ENCODE results near the gene TMC8. TPM values are rescaled to one million over a fixed set of nuclear protein-coding genes. Genes with fewer than 3 reads are reported as not detected.
A peak's percentile ranks its signal among the peaks of the same experiment; 100 is the strongest.

TMC8 gene
- total RNA-seq, 2 donors from 2014 or later: 126 to 250 TPM

DNA sequence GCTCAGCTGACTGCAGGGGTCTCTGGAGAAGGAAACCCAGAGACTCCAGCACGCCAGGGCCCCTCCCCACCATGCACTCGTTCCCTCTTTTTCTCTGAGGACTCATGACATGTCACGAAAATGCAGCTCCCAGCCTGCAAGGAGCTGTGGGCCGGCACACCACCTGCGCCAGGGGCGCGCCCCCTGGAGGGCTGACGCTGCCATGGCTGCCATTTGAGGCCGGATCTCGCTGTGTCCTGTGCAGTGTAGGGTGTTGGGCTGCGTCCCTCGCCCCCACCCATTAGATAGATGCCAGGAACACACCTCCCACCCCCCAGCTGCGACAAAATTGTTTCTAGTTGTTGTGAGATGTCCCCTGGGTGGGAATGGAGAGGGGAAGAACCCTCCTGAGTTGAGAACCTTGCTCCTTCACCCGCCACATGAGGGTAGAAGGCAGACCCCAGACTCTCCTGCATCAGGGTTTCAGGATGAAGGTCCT lies 46.0 kb downstream of the TMC8 start:
- no peaks in the 10 kb centered on the region for H3K27me3 Mint-ChIP-seq

GRCh38 chr17:78179372-78179771 lies 48.8 kb downstream of the TMC8 start:
- H3K36me3 Mint-ChIP-seq (ENCODE audit: low read depth): peaks cover 87% of the 10 kb centered on the region
- H3K4me1 Mint-ChIP-seq: peaks cover 9% of the 10 kb centered on the region
- H3K27ac Mint-ChIP-seq: no peak overlapping the region
- no peak overlapping the region for H3K4me3 Mint-ChIP-seq
- no peaks in the 10 kb centered on the region for H3K27me3 Mint-ChIP-seq
- no peak for ATAC-seq (replicated peaks)
- H3K9me3 Mint-ChIP-seq: no peaks in the 10 kb centered on the region

More for the DNA sequence above, 46.0 kb downstream of the TMC8 start:
- peak; percentile 71 for ATAC-seq (replicated peaks)
- peaks cover 87% of the 10 kb centered on the region for H3K36me3 Mint-ChIP-seq (ENCODE audit: low read depth)
- no peaks in the 10 kb centered on the region for H3K9me3 Mint-ChIP-seq
- no peak overlapping the region for H3K27ac Mint-ChIP-seq
- H3K4me3 Mint-ChIP-seq: no peak overlapping the region
- peaks cover 32% of the 10 kb centered on the region for H3K4me1 Mint-ChIP-seq

GRCh38 chr17:78180083-78180482 lies 49.5 kb downstream of the TMC8 start:
- Mint-ChIP-seq H3K27ac (no peak overlapping the region), H3K4me3 (peak overlapping the region; percentile 20), H3K27me3 (no peaks in the 10 kb centered on the region), H3K4me1 (peaks cover 16% of the 10 kb centered on the region), H3K36me3 (ENCODE audit: low read depth) (peaks cover 87% of the 10 kb centered on the region), H3K9me3 (no peaks in the 10 kb centered on the region)
- no peak for ATAC-seq (replicated peaks)

DNA sequence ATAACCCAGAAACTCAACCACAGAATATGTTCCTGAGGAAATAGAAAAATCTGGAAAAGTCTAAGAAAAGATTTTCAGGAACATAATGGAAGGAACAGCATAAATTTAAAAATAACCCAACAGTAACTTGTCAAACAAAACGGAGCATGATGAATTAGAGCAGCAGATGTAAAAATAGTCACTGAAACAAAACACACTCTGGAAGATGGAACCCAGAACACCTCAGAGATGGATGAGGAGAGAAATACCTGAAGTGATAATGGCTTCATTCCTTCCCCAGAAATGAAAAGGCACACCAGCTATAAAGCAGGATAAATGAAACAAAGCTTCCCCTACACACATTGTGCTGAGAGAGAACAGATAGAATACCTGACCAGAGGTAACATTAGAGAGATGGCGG lies 49.9 kb downstream of the TMC8 start:
- Mint-ChIP-seq H3K4me3 (peak overlapping the region; percentile 20), H3K27me3 (no peaks in the 10 kb centered on the region), H3K4me1 (peaks cover 18% of the 10 kb centered on the region), H3K9me3 (no peaks in the 10 kb centered on the region), H3K27ac (no peak overlapping the region), H3K36me3 (ENCODE audit: low read depth) (peaks cover 87% of the 10 kb centered on the region)
- ATAC-seq (replicated peaks): no peak

DNA sequence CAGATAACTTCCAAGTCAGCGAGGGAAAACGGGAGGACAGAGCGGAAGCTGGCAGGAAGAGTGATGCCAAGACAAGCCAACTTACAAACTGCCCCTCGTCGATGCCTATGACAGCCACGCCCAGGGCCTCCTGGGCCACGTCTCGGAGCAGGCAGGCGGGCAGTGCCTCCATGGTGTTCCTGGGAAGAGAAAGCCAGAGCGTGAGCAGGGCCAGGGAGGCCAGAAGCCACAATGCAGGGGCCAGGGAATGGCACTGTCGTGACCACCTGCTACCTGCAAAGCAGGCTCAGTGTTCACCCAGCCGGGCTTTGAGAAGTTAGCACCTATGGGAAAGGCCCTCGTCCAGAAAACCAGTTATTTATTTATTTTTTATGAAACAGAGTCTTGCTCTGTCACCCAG lies 51.9 kb downstream of the TMC8 start:
- Mint-ChIP-seq H3K27me3 (no peaks in the 10 kb centered on the region), H3K4me3 (no peak overlapping the region), H3K36me3 (ENCODE audit: low read depth) (peaks cover 73% of the 10 kb centered on the region), H3K4me1 (peaks cover 18% of the 10 kb centered on the region), H3K27ac (no peak overlapping the region), H3K9me3 (no peaks in the 10 kb centered on the region)
- ATAC-seq (replicated peaks): no peak

DNA sequence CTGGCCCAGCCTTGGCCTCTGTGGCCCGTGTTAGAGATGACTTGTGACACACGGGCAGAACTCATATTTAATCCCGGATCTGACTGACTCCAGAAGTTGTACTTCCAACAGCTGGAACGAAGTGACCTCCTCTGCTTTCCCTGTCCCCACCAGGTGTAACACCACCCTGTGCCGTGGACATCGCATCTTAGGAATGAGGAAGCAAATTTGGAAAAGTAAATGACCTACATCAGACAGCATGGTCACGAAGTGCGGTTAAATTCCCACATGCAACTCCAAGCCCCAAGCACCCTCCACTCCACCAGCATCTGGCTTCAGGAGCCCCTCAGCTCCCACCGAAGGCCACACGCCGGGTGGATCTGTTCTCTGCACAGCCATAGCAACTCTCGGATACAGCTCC lies 53.3 kb downstream of the TMC8 start:
- no peaks in the 10 kb centered on the region for H3K9me3 Mint-ChIP-seq

DNA sequence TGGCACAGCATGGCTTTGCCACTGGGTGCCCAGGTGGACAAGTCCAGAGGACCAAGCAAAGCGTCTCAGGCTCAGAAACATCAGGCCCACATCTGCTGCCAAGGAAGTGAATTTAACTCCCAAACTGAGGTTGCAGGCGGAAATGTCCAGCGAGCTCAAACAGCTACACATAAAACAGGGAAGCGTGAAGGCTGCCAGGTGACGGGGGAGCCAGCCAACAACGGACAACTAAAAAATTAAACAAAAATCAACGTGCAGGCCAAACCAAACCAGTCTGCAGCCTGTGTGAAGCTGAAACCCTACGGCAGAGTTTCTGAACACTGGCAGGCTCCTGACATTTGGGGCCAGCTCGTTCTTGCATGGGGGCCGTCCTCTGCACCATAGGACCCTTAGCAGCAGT lies 53.8 kb downstream of the TMC8 start:
- Mint-ChIP-seq H3K27me3 (no peaks in the 10 kb centered on the region), H3K9me3 (no peaks in the 10 kb centered on the region), H3K27ac (no peak overlapping the region), H3K4me3 (peak overlapping the region; percentile 73), H3K36me3 (ENCODE audit: low read depth) (peaks cover 62% of the 10 kb centered on the region), H3K4me1 (peaks cover 18% of the 10 kb centered on the region)
- no peak for ATAC-seq (replicated peaks)

More for the DNA sequence above, 53.3 kb downstream of the TMC8 start:
- Mint-ChIP-seq H3K4me1 (peaks cover 18% of the 10 kb centered on the region), H3K27ac (no peak overlapping the region), H3K4me3 (peak overlapping the region; percentile 73), H3K27me3 (no peaks in the 10 kb centered on the region), H3K36me3 (ENCODE audit: low read depth) (peaks cover 66% of the 10 kb centered on the region)
- ATAC-seq (replicated peaks): no peak

DNA sequence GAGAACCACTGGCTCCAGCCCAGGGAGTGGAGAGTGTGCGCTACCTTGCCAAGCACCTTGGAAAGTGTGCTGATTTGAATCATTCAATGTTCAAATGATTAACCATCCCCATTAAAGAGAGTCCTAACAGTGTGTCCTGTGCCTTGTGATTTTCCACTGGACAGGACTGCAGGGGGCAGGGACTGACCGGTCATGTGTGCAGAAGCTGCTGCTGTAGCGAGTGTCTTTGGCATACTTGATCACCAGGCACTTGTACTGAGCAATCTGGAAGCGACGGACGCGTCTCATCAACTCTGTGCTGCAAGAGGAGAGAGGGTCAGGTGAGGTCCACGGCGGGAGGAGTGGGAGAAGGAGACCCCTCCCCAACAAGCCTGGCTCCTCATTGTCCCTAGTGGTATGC lies 54.3 kb downstream of the TMC8 start:
- H3K27me3 Mint-ChIP-seq: no peaks in the 10 kb centered on the region
- H3K27ac Mint-ChIP-seq: peak overlapping the region; percentile 44
- H3K4me3 Mint-ChIP-seq: peak overlapping the region; percentile 73
- H3K9me3 Mint-ChIP-seq: no peaks in the 10 kb centered on the region
- H3K36me3 Mint-ChIP-seq (ENCODE audit: low read depth): peaks cover 56% of the 10 kb centered on the region
- H3K4me1 Mint-ChIP-seq: peaks cover 18% of the 10 kb centered on the region
- ATAC-seq (replicated peaks): no peak

DNA sequence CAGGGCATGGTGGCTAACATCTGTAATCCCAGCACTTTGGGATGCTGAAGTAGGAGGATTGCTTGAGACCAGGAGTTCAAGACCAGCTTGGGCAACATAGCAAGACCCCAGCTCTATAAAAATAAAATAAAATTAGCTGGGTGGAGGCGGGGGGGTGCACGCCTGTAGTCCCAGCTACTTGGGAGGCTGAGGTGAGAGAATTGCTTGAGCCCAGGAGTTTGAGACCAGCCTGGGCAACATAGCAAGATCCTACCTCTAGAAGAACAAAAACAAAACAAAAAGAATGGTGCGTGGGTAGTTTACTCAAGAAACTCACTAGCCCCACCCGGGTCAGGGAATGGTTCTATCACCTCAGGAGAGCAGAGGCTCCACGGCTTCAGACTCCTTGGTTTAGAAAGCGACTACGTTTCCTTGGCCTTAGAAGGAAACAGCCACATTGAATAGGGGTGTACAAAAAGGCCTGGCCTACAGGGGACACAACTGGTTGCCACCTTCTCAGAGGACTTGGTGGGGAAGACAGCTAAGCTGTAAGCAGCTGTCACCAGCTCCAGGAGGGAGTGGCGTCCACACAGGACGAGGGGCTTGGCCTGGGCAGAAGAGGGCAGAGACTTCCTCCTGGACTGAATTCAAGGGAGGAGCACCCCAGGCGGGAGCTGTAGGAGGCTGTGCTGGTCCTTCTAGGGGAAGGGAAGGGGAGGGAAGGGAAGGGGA lies 55.6 kb downstream of the TMC8 start:
- Mint-ChIP-seq H3K9me3 (no peaks in the 10 kb centered on the region), H3K4me3 (peak overlapping the region; percentile 73), H3K36me3 (ENCODE audit: low read depth) (peaks cover 56% of the 10 kb centered on the region), H3K27me3 (no peaks in the 10 kb centered on the region), H3K4me1 (peaks cover 12% of the 10 kb centered on the region), H3K27ac (peak overlapping the region; percentile 1)
- no peak for ATAC-seq (replicated peaks)

DNA sequence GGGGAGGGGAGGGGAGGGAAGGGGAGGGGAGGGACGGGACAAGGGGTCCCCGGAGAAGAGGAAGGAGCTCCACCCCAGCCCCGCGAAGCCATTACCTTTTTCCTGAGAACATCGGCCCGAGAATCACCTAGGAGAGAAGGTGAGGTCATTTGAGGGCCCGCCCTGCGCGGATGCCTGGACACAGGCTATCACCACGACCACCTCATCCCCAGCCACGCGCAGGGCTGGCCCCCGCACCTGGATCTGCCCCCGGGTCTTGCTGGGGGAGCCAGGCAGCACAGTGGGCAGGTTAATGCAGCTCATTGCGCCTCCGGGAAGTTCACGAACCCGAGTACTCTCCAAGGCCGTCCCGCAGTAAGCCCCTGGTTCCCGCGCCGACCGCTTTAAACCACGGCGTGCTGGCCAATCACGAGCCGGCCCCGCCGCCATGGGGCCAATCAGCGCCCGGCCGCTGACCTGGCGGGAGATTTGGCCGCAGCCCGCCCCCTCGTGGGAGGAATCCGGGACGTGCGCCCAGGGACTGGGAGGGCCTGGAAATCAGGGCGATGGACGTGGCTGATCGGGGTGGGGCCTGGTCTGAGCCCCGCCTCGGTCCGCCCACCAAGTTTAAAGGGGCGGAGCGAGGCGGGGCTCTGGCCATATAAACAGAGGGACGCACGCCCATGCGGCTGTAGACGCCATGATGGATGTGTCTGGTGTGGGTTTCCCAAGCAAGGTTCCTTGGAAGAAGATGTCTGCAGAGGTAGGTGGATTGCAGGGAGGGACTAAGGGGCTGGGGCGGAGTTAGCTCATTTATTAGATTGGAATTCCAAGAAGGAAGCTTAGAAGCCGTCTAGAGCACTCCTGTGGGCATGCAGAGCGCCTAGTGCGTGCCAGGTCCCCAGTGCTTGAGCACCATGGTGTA lies 56.4 kb downstream of the TMC8 start, which contains the start of the genes AFMID and TK1:
Gene AFMID (plus strand): TSS at position 671 of the 904 bp plus-strand sequence. CDS start 9 bp downstream, at position 680.
Gene TK1 (minus strand): TSS at position 361 of the 904 bp plus-strand sequence. CDS start 58 bp downstream, at position 303.
- H3K9me3 Mint-ChIP-seq: no peaks in the 10 kb centered on the region
- H3K27ac Mint-ChIP-seq: peak within 1 kb of the TSS; percentile 1

More for the DNA sequence above, 56.4 kb downstream of the TMC8 start, which contains the start of the genes AFMID and TK1:
- Mint-ChIP-seq H3K36me3 (ENCODE audit: low read depth) (peaks cover 55% of the 10 kb centered on the region), H3K4me3 (peak within 1 kb of the TSS; percentile 73), H3K27me3 (no peaks in the 10 kb centered on the region), H3K4me1 (peaks cover 12% of the 10 kb centered on the region)
- ATAC-seq (replicated peaks): peak; percentile 98

Other genes with a start within 250 kb of the TMC8 start
- gene TNRC6C, start 172.1 kb upstream of the TMC8 start, total RNA-seq: 10 to 100 TPM; 15.6 to 19.1 TPM
- gene TMC6, start 2.0 kb upstream of the TMC8 start, total RNA-seq: 100 to 1,000 TPM; 165 to 351 TPM
- under 1 TPM; 0.67 to 0.82 TPM for gene C17orf99, start 15.6 kb downstream of the TMC8 start, total RNA-seq
- gene SYNGR2, start 37.8 kb downstream of the TMC8 start, total RNA-seq: 100 to 1,000 TPM in 1 of 2 donors, 10 to 100 TPM in 1; 90.4 to 118 TPM
- 100 to 1,000 TPM; 149 to 181 TPM for gene TK1, start 56.3 kb downstream of the TMC8 start, total RNA-seq
- 10 to 100 TPM; 44.2 to 59.4 TPM for gene AFMID, start 56.6 kb downstream of the TMC8 start, total RNA-seq
- gene BIRC5, start 83.5 kb downstream of the TMC8 start, total RNA-seq: 100 to 1,000 TPM in 1 of 2 donors, 10 to 100 TPM in 1; 68.6 to 104 TPM
- not detected for gene TMEM235, start 100.9 kb downstream of the TMC8 start, total RNA-seq
- 100 to 1,000 TPM; 129 to 175 TPM for gene SOCS3, start 229.3 kb downstream of the TMC8 start, total RNA-seq
- 100 to 1,000 TPM in 1 of 2 donors, 10 to 100 TPM in 1; 76.1 to 101 TPM for gene PGS1, start 247.9 kb downstream of the TMC8 start, total RNA-seq